Stimulated activated CD4-positive, alpha-beta T cell treated with anti-CD3 and anti-CD28 coated beads, TNF-alpha, amount 100 ng/mL, for 4 hours (primary cell): ENCODE results near the gene RAET1G.
"Not testable (repeated sequence)": the region's sequence is repeated elsewhere in the genome, so short reads cannot be mapped to it uniquely, and the experiment has no call there.

Experiments
- DNase-seq, 3 experiments: peaks; one replicate each; pipeline ENCODE4 v3.0.0-alpha.2; 2020; ENCODE audit warnings: low read depth in 3 of 3

The RAET1G gene

DNA sequence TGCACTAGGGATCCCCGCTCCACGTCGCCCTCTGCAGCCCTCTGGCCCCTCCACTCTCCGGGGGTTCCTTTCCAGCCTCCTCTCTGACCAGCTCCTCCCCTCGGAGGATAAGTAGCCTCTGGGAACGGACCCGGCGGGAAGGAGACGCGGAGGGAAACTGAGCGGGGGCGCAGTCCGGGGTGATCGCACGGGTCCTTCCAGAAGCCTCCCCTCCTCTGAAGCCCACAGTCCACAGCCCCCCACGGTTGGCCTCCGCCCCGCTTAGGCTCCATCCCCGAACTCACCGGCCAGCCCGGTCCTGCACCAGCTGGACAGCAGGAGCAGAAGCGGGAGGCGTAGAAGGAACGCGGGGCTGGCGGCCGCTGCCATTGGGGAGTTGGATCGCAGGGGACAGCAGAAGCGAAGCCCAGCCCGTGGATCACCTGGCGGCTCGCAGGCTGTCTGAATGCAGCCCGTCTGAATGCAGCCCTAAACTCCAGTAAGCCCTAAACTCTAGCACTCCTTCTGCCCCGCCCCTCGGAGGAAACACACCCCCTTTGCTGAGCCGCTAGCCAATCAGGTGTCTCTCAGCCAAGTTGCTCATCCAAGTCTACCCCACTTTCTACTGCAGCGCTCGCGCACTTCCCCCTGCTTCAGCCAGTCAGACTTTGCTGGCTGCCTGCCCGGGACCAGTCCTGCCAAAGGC lies at the start of gene RAET1G:
TSS of gene RAET1G (minus strand) at position 480 of the 685 bp plus-strand sequence. CDS start at position 369, 111 bp downstream.
- peak; percentile 62 to 76 (median 75) for DNase-seq

GRCh38 chr6:149969635-149970034 lies 46.7 kb upstream of the RAET1G start:
- DNase-seq, result no peak

GRCh38 chr6:149968909-149969308 lies 46.0 kb upstream of the RAET1G start:
- not testable (repeated sequence) for DNase-seq

DNA sequence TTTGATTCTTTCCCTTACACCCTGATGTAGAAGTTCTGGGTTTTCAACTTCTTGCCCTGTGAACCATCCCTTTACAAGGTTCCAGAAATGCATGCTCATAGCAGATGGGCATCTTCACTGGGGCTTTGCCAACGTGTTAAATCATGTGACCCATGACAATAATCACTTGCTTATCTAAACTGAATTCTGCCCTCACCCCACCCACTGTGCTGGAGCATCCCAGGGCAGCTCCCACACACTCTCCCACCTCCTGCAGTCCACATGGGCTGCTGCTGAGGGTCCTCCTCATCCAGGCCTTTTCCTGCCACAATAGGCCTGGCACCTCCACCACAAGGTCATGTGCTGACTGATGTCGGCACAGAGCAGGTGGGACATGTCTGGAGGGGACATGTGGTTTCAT lies 45.1 kb upstream of the RAET1G start:
- DNase-seq, result not testable (repeated sequence)

DNA sequence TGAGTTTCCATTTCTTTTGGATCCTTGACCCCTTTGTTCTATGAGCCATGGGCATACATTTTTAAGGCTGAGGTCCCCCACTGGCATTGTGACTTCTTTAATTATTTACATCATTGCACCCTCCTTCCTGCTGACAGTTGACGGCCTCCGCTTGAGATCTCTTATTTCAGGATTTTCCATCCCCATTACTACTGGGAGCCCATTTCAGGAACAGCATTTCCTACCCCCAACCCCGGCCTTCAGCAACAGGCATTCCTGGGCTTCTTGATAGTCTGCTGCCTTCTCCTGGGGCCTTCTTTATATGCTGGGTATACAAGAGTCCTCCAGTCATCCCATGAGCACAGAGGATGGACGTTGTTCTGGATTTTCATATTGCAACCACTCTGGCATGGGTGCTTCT lies 44.7 kb upstream of the RAET1G start:
- DNase-seq, result no peak

- not testable (repeated sequence) for DNase-seq
Measured at GRCh38 chr6:149966319-149966718, 43.4 kb upstream of the RAET1G start.

DNA sequence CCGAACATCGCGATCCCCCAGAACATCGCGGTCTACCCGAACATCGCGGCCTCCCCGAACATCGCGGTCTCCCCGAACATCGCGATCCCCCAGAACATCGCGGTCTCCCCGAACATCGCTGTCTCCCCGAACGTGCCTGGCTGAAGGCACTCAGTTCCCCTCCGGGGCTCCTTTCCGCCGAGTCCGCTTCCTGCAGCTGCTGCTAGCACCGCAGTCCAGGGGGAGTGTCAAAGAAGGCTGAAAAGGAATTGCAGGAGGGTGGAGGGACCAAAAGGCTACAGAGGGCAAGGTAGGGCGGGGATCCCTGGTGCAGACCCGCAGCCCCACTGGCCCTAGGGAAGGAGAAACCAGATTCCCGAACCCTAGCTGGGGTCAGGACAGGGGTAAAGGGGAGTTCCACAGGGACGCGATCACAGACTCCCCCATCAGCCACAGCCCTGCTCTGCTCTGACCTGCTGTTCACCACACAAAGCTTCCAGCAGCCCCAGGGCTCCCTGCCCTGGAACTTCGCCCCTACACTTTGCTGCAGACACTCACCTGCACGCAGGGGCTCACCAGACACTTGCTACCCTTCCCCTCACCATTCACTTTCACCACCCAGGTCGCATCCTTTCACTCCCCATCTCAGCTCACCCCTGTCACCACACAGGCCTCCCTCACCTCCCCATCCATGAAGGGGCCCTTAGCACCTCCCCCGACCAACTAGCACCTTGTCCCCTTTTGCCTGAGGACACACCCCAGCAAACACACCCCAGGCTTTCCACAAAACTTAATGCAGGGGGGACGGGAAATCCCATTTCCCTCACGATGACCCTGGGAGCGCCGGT lies 42.5 kb upstream of the RAET1G start:
- DNase-seq, result no peak

- DNase-seq, result no peak
Measured at GRCh38 chr6:149964308-149965193, 41.6 kb upstream of the RAET1G start.

DNA sequence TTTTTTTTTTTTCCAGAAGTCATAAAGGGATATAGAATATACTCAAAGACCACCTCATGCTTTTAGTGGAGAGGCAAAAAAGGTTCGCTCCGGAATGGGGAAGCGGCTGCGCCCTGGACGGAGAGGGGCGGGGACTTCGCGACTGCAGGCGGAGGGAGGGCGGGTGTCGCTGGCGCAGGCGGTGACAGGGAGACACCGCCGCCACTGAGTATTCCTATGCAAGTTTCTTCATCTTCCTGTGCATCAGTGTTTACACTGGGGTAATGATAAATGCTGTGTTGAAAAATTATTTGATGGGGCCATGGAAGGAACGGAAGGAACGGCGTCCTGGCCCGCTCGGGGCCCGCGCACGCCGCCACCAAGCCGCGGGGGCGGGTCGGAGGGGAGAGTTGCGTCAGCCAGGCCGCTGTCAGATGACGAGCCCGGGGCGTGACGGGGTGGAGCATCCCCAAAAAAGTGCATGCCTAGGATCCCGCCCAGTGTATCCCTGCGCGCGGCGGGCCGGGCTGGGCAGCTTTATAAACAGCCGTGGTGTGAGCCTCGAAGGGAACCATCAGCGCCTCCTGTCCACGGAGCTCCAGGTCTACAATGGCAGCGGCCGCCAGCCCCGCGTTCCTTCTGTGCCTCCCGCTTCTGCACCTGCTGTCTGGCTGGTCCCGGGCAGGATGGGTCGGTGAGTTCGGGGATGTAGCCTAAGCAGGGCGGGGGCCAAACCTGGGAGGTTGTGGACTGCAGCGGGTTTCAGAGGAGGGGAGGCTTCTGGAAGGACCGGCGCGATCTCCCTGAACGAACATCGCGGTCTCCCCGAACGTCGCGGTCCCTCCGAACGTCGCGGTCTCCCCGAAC lies 40.8 kb upstream of the RAET1G start, which contains the start of gene ULBP1:
TSS of gene ULBP1 (plus strand) at position 482 of the 846 bp plus-strand sequence. CDS start at position 589, 107 bp downstream.
- DNase-seq, result peak; percentile 63 to 69 (median 65)

- no peak for DNase-seq
Measured at GRCh38 chr6:149963212-149963461, 40.2 kb upstream of the RAET1G start.

DNA sequence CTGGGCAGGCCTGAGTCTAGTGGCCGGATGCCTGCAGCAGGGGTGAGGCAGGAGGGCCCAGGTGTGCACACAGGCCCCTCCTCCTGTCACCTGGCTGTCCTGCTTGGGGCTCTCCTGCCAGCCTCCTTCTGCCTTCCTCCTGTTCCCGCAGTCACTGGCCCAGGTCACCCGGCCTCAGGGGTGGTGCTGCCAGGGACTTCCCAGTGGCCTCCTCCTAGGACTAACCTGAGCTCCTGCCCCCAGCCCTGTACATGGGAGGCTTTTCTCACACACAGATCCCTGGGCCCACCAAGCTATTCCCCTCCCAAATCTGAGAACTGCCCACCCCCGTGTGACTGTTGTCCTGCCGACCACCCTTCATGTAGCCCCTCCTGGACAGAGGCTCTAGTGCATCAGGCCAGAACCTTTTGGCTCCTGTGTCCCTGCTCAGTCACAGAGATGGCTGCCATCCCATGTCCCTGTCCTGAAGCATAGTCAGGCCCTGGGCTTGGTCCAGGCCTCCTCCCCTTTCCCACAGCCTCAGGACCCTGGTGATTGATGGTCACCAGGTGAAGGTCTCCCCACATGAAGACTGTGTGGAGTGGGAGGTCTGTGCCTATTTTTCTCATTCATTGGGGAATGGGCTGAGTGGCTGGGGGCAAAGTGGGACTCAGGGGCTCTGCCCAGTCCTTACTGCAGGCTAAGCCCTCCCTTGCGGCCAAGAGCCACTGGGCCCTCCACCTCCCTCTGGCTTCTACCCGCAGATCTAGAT lies 39.7 kb upstream of the RAET1G start:
- DNase-seq, result no peak

DNA sequence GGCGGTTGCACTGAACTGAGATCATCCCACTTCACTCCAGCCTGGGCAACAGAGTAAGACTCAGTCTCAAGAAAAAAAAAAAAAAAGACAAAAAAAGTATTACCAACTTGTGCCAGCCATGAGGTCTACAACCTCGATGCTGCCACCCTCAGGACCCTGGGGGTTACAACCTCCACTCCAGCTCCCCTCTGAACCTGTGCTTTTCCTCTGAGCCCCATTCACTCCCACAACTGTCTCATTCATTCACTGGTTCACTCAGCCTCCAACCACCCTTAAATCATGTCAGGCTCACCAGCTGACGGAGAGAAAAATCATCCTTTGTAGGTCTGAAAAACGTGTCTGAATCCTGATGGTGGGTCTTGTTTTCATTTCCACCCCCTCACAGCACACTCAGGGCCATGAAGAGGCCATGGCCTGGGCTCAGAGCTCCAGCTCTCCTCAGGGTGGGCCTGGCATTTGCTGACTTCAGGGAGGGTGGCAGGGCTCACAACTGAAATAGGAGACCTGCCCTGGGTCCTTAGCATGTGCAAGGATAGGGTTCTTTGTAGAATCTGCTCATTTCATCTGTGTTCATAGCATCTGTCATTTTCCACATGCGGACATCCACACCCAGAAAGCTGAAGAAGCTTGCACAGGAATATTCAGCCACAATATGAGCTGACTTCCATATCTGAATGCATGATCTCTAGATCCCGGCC lies 39.0 kb upstream of the RAET1G start:
- DNase-seq, result no peak

GRCh38 chr6:149960488-149960887 lies 37.6 kb upstream of the RAET1G start:
- no peak for DNase-seq

- not testable (repeated sequence) for DNase-seq
Measured at GRCh38 chr6:149959806-149960205, 36.9 kb upstream of the RAET1G start.

DNA sequence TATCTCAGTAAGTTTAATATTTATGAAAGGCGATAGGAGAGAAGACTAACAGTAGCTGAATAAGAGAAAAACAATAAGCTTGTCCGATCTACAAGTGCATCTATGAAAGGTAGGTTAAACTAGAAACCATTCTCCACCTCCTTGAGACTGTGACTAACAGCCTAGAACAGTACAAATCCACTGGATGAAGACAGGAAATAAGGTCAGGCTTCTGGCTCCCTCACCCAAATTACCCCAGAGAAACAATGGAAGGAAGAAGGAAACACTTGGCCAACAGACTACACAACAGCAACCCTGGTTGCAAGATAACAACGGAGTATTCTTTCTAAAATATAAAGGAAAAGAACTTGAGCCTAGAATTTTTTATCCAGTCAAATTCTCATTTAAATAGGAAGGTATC lies 35.2 kb upstream of the RAET1G start:
- not testable (repeated sequence) for DNase-seq

DNA sequence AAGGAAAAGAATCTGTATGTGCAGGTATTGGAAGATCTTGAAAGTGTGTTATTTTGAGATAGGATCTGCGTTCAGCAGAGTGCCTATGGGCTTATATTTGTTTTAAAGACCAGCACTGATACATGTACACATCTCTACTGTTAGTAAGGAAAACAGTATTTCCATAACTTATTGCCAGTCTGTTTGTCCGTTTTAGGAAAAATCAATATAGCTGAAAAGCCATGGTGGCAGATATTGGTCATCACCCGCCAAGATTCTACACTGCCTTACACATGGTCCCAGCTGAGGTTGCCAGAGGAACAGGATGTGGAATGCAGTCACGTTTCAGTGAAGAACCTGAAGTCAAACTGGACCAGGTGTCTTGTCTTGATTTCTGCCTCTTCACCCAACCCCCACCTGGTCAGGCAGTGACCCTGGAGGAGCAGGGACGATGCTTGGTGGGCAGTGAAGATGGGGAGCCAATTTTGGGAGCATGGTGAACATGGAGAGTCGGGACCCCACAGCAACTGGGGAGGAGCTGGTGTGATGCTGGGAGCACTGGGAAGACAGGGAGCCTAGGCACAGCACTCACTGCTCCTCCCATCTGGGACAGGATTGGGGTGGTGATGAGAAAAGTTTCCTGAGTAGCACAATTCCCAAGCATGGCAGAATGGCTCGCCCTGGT lies 32.9 kb upstream of the RAET1G start:
- DNase-seq, result not testable (repeated sequence)

DNA sequence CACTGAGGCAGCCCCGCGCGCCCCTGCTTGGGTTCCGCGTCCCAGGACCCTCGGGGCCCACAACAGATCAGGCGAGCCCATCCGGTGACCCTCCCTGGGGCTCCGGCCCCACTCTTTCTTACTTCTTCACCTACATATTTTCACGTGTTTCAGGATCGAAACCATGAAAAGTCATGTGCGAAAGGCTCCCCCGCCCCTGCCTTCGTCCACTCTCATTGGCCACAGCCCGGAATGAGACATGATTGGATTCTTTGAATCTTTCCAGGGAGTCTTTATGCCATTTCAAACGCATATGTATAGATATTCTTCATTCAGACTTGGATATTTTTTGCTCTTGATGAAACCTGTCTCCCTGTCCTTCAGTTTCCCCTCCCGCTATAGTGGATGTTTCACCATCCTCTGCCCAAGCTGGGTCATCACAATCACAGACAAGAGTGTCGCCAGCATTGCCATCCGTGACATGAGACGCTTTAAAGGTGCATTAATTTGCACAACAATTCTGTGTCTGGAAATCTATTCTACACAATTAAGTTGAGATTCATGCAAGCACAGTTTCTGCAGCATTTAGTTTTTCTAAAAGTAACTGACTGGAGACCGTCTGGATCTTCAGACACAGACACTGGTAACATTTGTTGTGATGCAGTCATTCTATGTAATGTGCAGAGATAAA lies 32.2 kb upstream of the RAET1G start:
- not testable (repeated sequence) for DNase-seq

DNA sequence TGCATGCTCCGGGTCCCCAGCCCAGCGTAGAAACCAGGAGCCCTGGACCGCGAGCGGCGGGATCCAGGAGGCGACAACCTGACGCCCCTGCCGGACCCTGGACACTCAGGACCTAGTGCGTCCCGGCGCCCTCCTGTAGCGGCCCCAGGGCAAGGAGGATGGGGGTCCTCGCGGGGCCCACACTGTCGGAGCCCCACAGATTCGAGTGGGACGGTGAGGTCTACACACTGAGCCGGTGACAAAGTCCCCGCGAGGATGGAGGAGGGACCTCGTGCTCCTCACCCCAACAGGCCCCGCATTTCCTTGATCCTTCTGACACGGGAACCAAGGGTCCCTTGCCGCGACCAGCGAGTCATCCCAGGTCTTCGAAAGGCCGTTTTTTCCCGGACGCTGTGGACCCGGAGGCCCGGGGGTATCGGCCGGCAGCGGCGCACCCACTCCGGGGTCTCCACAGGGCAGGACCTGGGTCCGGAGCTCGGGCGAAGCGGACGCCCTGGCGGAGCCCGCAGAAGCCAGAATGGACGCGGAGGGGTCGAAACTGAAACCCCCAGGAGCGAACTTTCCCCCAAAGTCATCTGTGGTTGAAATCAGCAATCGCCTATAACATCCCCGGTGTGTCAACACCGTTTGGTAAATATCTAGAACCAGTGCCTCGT lies 31.5 kb upstream of the RAET1G start:
- DNase-seq, result not testable (repeated sequence)
